ENCODE data around the gene ITK. TPM values are rescaled to one million over a fixed set of nuclear protein-coding genes. Genes with fewer than 3 reads are reported as not detected.

Gene ITK
- total RNA-seq, 3 donors from 2014 or later (not counting 1 experiment from before 2014, with no cell fraction given) = 153 to 188 (median 186) TPM

Other genes starting within 250 kb of the ITK start
- gene TIMD4, start 217.6 kb upstream of the ITK start, total RNA-seq = 1 to 10 TPM; 2.6 to 3.6 (median 3.0) TPM
- gene HAVCR1, start 121.7 kb upstream of the ITK start, total RNA-seq = 10 to 100 TPM in 2 of 3 donors, 1 to 10 TPM in 1; 7.2 to 14.6 (median 10.9) TPM
- gene HAVCR2, start 71.8 kb upstream of the ITK start, total RNA-seq = 10 to 100 TPM; 60.0 to 92.2 (median 74.3) TPM
- 10 to 100 TPM in 2 of 3 donors, 1 to 10 TPM in 1; 9.6 to 13.3 (median 12.4) TPM for gene MED7, start 38.0 kb upstream of the ITK start, total RNA-seq
- not detected for gene GARIN3, start 14.6 kb upstream of the ITK start, total RNA-seq
- 100 to 1,000 TPM; 464 to 542 (median 532) TPM for gene CYFIP2, start 85.3 kb downstream of the ITK start, total RNA-seq

Measured in natural killer cell (primary cell).